ENCODE measurements around the gene OPRL1. TPM values are rescaled to one million over a fixed set of nuclear protein-coding genes. Genes with fewer than 3 reads are reported as not detected.

OPRL1 gene
- total and polyA plus RNA-seq, 7 experiments from 2014 or later: 0.18 to 6.1 (median 1.1) TPM

GRCh38 chr20:64149809-64150560 is 70.1 kb downstream of the OPRL1 start:
- Histone ChIP-seq H3K27ac (ENCODE audit: low read depth, low read length) (no peak overlapping the region), H3K9me3 (ENCODE audit: control insufficient read depth in 2 of 3, low read length in 3 of 3) (peaks cover 0 to 8% (median 0%) of the 10 kb centered on the region in 3 experiments), H3K4me1 (ENCODE audit: control insufficient read depth in 2 of 2, insufficient read depth in 2 of 2, low read length in 2 of 2) (no peaks in the 10 kb centered on the region), H3K36me3 (ENCODE audit: control insufficient read depth in 2 of 3, insufficient read depth in 3 of 3, low read length in 3 of 3) (no peaks in the 10 kb centered on the region), H3K4me3 (ENCODE audit: low read length) (no peak overlapping the region), H3K27me3 (ENCODE audit: control insufficient read depth in 2 of 2, insufficient read depth in 2 of 2, low read length in 2 of 2) (no peaks in the 10 kb centered on the region)
- intact Hi-C loops (cut with micrococcal nuclease): loop anchor here in 1 of 2 donors (5.0 kb wide), 1 partner anchor 1093 kb away; no protein-coding TSS in a partner anchor
- Mint-ChIP-seq H3K27me3 (peaks cover 0 to 2% (median 0%) of the 10 kb centered on the region in 5 donors), H3K36me3 (peaks cover 0 to 3% (median 0%) of the 10 kb centered on the region in 5 donors), H3K9me3 (peaks cover 0 to 6% (median 5%) of the 10 kb centered on the region in 11 donors), H3K4me3 (no peak overlapping the region), H3K27ac (peak overlapping the region in 1 of 9 donors; percentile 51), H3K4me1 (peaks cover 0 to 1% (median 0%) of the 10 kb centered on the region in 7 donors)
- no peak for ATAC-seq
- no peak for DNase-seq
- CTCF ChIA-PET: no interaction called here
- POLR2A ChIA-PET: no interaction called here

Small RNA genes within 50 kb of the gene (microRNA-seq; reads per million reads assigned to microRNA genes)
- gene MIR6813 (ENCODE audit: borderline microRNAs expressed): not detected

Other genes with a start within 250 kb of the OPRL1 start
- 1 to 10 TPM in 1 of 5 experiments, under 1 TPM in 3, not detected in 1; 0.05 to 1.7 (median 0.21) TPM for gene ZBTB46, start 248.8 kb upstream of the OPRL1 start, total RNA-seq
- under 1 TPM; 0.03 to 0.04 TPM for gene ZBTB46, start 248.8 kb upstream of the OPRL1 start, polyA plus RNA-seq
- gene ABHD16B, start 218.6 kb upstream of the OPRL1 start, total RNA-seq: under 1 TPM in 1 of 5 experiments, not detected in 4; 0.24 TPM
- gene ABHD16B, start 218.6 kb upstream of the OPRL1 start, polyA plus RNA-seq: 1 to 10 TPM in 1 of 2 donors, under 1 TPM in 1; 0.65 to 1.1 TPM
- 10 to 100 TPM; 33.7 to 56.8 (median 43.2) TPM for gene TPD52L2, start 214.8 kb upstream of the OPRL1 start, total RNA-seq
- gene TPD52L2, start 214.8 kb upstream of the OPRL1 start, polyA plus RNA-seq: 10 to 100 TPM; 67.4 to 84.0 TPM
- 10 to 100 TPM; 35.5 to 56.8 (median 50.3) TPM for gene DNAJC5, start 185.0 kb upstream of the OPRL1 start, total RNA-seq
- 1 to 10 TPM; 7.5 to 7.6 TPM for gene DNAJC5, start 185.0 kb upstream of the OPRL1 start, polyA plus RNA-seq
- 10 to 100 TPM; 42.0 to 49.0 (median 46.6) TPM for gene UCKL1, start 123.7 kb upstream of the OPRL1 start, total RNA-seq
- 10 to 100 TPM; 20.5 to 33.0 TPM for gene UCKL1, start 123.7 kb upstream of the OPRL1 start, polyA plus RNA-seq
- 10 to 100 TPM; 17.7 to 29.8 (median 26.3) TPM for gene ZNF512B, start 110.2 kb upstream of the OPRL1 start, total RNA-seq
- gene ZNF512B, start 110.2 kb upstream of the OPRL1 start, polyA plus RNA-seq: 1 to 10 TPM; 1.1 to 2.4 TPM
- gene SAMD10, start 100.4 kb upstream of the OPRL1 start, total RNA-seq: 10 to 100 TPM; 10.2 to 37.8 (median 22.7) TPM
- 10 to 100 TPM; 11.5 to 14.2 TPM for gene SAMD10, start 100.4 kb upstream of the OPRL1 start, polyA plus RNA-seq
- 10 to 100 TPM; 71.2 to 95.8 (median 82.9) TPM for gene PRPF6, start 99.0 kb upstream of the OPRL1 start, total RNA-seq
- gene PRPF6, start 99.0 kb upstream of the OPRL1 start, polyA plus RNA-seq: 100 to 1,000 TPM in 1 of 2 donors, 10 to 100 TPM in 1; 86.9 to 127 TPM
- gene C20orf204, start 43.9 kb upstream of the OPRL1 start, total RNA-seq: 10 to 100 TPM in 3 of 5 experiments, 1 to 10 TPM in 2; 4.7 to 24.6 (median 12.5) TPM
- under 1 TPM in 1 of 2 donors, not detected in 1; 0.39 TPM for gene C20orf204, start 43.9 kb upstream of the OPRL1 start, polyA plus RNA-seq
- gene SOX18, start 30.4 kb upstream of the OPRL1 start, total RNA-seq: 1 to 10 TPM in 1 of 5 experiments, under 1 TPM in 1, not detected in 3; 0.20 to 1.7 TPM
- not detected for gene SOX18, start 30.4 kb upstream of the OPRL1 start, polyA plus RNA-seq
- gene TCEA2, start 16.9 kb upstream of the OPRL1 start, total RNA-seq: 10 to 100 TPM; 35.5 to 73.2 (median 47.3) TPM
- 10 to 100 TPM; 22.2 to 33.2 TPM for gene TCEA2, start 16.9 kb upstream of the OPRL1 start, polyA plus RNA-seq
- gene RGS19, start 564 bp upstream of the OPRL1 start, total RNA-seq: 10 to 100 TPM; 21.8 to 93.4 (median 23.6) TPM
- gene RGS19, start 564 bp upstream of the OPRL1 start, polyA plus RNA-seq: 10 to 100 TPM; 55.2 to 66.8 TPM
- gene LKAAEAR1, start 4.3 kb downstream of the OPRL1 start, total RNA-seq: under 1 TPM in 2 of 5 experiments, not detected in 3; 0.48 to 0.71 TPM
- under 1 TPM; 0.47 to 0.75 TPM for gene LKAAEAR1, start 4.3 kb downstream of the OPRL1 start, polyA plus RNA-seq
- gene NPBWR2, start 27.5 kb downstream of the OPRL1 start, total RNA-seq: not detected
- gene NPBWR2, start 27.5 kb downstream of the OPRL1 start, polyA plus RNA-seq: not detected
- not detected for gene MYT1, start 84.4 kb downstream of the OPRL1 start, total RNA-seq
- not detected for gene MYT1, start 84.4 kb downstream of the OPRL1 start, polyA plus RNA-seq
- 100 to 1,000 TPM in 3 of 5 experiments, 10 to 100 TPM in 2; 67.2 to 229 (median 103) TPM for gene PCMTD2, start 175.7 kb downstream of the OPRL1 start, total RNA-seq
- 100 to 1,000 TPM in 1 of 2 donors, 10 to 100 TPM in 1; 60.5 to 102 TPM for gene PCMTD2, start 175.7 kb downstream of the OPRL1 start, polyA plus RNA-seq